Neural progenitor cell (in vitro differentiated cells): ENCODE data around the gene HNF4A.

ENCODE experiments used
- CTCF ChIP-seq: fragments of 200-600 bp; sonication (generic); IDR thresholded peaks from 2 replicates; pipeline ENCODE4 v1.5.1; 2017; ENCODE audit warnings: antibody characterized with exemption, mild to moderate bottlenecking
- EZH2 ChIP-seq: fragments of 200-600 bp; sonication (generic); IDR thresholded peaks from 2 replicates; pipeline ENCODE4 v1.6.1; 2017; ENCODE audit warnings: antibody characterized with exemption, mild to moderate bottlenecking, moderate library complexity
- EZH2phosphoT487 ChIP-seq: fragments of 200-600 bp; sonication (generic); IDR thresholded peaks from 2 replicates; pipeline ENCODE4 v1.6.1; 2017; ENCODE audit warnings: antibody characterized with exemption

GRCh38 chr20:44445742-44446710 is 90.5 kb downstream of the HNF4A start:
- no peak for TF ChIP-seq CTCF
- no peak for TF ChIP-seq EZH2
- no peak for TF ChIP-seq EZH2phosphoT487
